GM23338 (cell line): Measurements from ENCODE around the gene NFIB.

Experiments used
- CREB1 ChIP-seq: fragments of 250-450 bp; sonication (Bioruptor Pico); IDR thresholded peaks from 2 replicates; pipeline ENCODE4 v1.5.0; 2020; ENCODE audit warnings: low read depth, mild to moderate bottlenecking, moderate library complexity
- EZH2 ChIP-seq: fragments of 200-600 bp; sonication (generic); IDR thresholded peaks from one replicate; pipeline ENCODE4 v1.8.0; 2017; ENCODE audit warnings: antibody characterized with exemption, mild to moderate bottlenecking, low read depth; ENCODE audit not compliant: unreplicated experiment
- EZH2phosphoT487 ChIP-seq: fragments of 200-600 bp; sonication (generic); IDR thresholded peaks from one replicate; pipeline ENCODE4 v1.8.1; 2018; ENCODE audit warnings: antibody characterized with exemption; ENCODE audit not compliant: unreplicated experiment
- JUNB ChIP-seq: IDR thresholded peaks from one replicate; pipeline ENCODE4 v1.6.1; 2016; ENCODE audit warnings: antibody characterized with exemption; ENCODE audit not compliant: unreplicated experiment
- NANOG ChIP-seq: IDR thresholded peaks from 2 replicates; pipeline ENCODE4 v1.6.1; 2016; ENCODE audit warnings: antibody characterized with exemption, borderline replicate concordance
- POLR2AphosphoS5 ChIP-seq: IDR thresholded peaks from 2 replicates; pipeline ENCODE4 v1.6.1; 2016; ENCODE audit warnings: antibody characterized with exemption, low read depth
- STAT1 ChIP-seq: IDR thresholded peaks from one replicate; pipeline ENCODE4 v1.6.1; 2016; ENCODE audit warnings: antibody characterized with exemption; ENCODE audit not compliant: unreplicated experiment
- ZNF114 ChIP-seq: fragments of 250-450 bp; sonication (Bioruptor Pico); IDR thresholded peaks from 2 replicates; pipeline ENCODE4 v1.5.0; 2020; ENCODE audit warnings: mild to moderate bottlenecking, moderate library complexity
- ZNF331 ChIP-seq: fragments of 250-450 bp; sonication (Bioruptor Pico); IDR thresholded peaks from 2 replicates; pipeline ENCODE4 v1.5.0; 2020; ENCODE audit warnings: low read depth, mild to moderate bottlenecking, moderate library complexity
- TF ChIP-seq, protein P1 (sequence below), 2 experiments: fragments of 200-600 bp in 1 of 2; sonication (generic) in 1 of 2; conservative IDR thresholded peaks; 2 replicates each; pipeline versions ENCODE4 v1.5.1 to v1.6.1; 2016 to 2017; ENCODE audit warnings: antibody characterized with exemption in 2 of 2, low read depth in 2 of 2, mild to moderate bottlenecking in 2 of 2, moderate library complexity in 1 of 2
- TF ChIP-seq, protein P2 (sequence below): IDR thresholded peaks from one replicate; pipeline ENCODE4 v1.6.1; 2018; ENCODE audit warnings: antibody characterized with exemption; ENCODE audit not compliant: unreplicated experiment
- TF ChIP-seq, protein P3 (sequence below): IDR thresholded peaks from 2 replicates; pipeline ENCODE4 v1.6.1; 2016; ENCODE audit warnings: antibody characterized with exemption
- TF ChIP-seq, protein P4 (sequence below): fragments of 250-450 bp; sonication (Bioruptor Pico); IDR thresholded peaks from 2 replicates; pipeline ENCODE4 v1.5.0; 2020; ENCODE audit warnings: mild to moderate bottlenecking, moderate library complexity

DNA sequence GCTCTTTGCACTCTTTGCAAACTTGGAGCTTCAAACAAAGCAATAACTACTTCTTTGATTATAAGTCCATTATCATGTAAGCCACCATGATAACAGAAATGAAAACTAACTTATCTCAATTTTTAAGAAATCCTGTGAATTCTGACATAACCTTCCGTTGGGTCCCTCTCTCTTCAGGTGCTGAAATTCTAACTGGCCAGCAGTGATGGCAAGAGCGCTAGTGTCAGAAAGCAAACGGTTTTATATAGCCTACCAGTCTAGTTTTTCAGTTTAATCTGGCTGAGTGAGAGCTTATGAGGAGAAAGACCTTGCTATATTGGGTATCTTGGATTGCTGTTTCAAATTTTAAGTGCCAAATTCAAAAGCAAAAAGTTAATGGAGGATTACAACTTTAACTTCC lies 13.4 kb downstream of the NFIB start:
- TF ChIP-seq EZH2 (no peak), JUNB (no peak), POLR2AphosphoS5 (no peak), STAT1 (no peak), EZH2phosphoT487 (no peak), CREB1 (CRISPR knock-in tag) (no peak), ZNF331 (CRISPR knock-in tag) (no peak), ZNF114 (CRISPR knock-in tag) (no peak), NANOG (no peak)
- TF ChIP-seq, protein P1, sequence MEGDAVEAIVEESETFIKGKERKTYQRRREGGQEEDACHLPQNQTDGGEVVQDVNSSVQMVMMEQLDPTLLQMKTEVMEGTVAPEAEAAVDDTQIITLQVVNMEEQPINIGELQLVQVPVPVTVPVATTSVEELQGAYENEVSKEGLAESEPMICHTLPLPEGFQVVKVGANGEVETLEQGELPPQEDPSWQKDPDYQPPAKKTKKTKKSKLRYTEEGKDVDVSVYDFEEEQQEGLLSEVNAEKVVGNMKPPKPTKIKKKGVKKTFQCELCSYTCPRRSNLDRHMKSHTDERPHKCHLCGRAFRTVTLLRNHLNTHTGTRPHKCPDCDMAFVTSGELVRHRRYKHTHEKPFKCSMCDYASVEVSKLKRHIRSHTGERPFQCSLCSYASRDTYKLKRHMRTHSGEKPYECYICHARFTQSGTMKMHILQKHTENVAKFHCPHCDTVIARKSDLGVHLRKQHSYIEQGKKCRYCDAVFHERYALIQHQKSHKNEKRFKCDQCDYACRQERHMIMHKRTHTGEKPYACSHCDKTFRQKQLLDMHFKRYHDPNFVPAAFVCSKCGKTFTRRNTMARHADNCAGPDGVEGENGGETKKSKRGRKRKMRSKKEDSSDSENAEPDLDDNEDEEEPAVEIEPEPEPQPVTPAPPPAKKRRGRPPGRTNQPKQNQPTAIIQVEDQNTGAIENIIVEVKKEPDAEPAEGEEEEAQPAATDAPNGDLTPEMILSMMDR (conservative IDR thresholded peaks at IDR 0.05; ENCODE audit: low read depth in 2 of 2): no peak
- TF ChIP-seq, protein P2, sequence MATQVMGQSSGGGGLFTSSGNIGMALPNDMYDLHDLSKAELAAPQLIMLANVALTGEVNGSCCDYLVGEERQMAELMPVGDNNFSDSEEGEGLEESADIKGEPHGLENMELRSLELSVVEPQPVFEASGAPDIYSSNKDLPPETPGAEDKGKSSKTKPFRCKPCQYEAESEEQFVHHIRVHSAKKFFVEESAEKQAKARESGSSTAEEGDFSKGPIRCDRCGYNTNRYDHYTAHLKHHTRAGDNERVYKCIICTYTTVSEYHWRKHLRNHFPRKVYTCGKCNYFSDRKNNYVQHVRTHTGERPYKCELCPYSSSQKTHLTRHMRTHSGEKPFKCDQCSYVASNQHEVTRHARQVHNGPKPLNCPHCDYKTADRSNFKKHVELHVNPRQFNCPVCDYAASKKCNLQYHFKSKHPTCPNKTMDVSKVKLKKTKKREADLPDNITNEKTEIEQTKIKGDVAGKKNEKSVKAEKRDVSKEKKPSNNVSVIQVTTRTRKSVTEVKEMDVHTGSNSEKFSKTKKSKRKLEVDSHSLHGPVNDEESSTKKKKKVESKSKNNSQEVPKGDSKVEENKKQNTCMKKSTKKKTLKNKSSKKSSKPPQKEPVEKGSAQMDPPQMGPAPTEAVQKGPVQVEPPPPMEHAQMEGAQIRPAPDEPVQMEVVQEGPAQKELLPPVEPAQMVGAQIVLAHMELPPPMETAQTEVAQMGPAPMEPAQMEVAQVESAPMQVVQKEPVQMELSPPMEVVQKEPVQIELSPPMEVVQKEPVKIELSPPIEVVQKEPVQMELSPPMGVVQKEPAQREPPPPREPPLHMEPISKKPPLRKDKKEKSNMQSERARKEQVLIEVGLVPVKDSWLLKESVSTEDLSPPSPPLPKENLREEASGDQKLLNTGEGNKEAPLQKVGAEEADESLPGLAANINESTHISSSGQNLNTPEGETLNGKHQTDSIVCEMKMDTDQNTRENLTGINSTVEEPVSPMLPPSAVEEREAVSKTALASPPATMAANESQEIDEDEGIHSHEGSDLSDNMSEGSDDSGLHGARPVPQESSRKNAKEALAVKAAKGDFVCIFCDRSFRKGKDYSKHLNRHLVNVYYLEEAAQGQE: no peak
- TF ChIP-seq, protein P3, sequence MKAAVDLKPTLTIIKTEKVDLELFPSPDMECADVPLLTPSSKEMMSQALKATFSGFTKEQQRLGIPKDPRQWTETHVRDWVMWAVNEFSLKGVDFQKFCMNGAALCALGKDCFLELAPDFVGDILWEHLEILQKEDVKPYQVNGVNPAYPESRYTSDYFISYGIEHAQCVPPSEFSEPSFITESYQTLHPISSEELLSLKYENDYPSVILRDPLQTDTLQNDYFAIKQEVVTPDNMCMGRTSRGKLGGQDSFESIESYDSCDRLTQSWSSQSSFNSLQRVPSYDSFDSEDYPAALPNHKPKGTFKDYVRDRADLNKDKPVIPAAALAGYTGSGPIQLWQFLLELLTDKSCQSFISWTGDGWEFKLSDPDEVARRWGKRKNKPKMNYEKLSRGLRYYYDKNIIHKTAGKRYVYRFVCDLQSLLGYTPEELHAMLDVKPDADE: no peak
- TF ChIP-seq, protein P4, sequence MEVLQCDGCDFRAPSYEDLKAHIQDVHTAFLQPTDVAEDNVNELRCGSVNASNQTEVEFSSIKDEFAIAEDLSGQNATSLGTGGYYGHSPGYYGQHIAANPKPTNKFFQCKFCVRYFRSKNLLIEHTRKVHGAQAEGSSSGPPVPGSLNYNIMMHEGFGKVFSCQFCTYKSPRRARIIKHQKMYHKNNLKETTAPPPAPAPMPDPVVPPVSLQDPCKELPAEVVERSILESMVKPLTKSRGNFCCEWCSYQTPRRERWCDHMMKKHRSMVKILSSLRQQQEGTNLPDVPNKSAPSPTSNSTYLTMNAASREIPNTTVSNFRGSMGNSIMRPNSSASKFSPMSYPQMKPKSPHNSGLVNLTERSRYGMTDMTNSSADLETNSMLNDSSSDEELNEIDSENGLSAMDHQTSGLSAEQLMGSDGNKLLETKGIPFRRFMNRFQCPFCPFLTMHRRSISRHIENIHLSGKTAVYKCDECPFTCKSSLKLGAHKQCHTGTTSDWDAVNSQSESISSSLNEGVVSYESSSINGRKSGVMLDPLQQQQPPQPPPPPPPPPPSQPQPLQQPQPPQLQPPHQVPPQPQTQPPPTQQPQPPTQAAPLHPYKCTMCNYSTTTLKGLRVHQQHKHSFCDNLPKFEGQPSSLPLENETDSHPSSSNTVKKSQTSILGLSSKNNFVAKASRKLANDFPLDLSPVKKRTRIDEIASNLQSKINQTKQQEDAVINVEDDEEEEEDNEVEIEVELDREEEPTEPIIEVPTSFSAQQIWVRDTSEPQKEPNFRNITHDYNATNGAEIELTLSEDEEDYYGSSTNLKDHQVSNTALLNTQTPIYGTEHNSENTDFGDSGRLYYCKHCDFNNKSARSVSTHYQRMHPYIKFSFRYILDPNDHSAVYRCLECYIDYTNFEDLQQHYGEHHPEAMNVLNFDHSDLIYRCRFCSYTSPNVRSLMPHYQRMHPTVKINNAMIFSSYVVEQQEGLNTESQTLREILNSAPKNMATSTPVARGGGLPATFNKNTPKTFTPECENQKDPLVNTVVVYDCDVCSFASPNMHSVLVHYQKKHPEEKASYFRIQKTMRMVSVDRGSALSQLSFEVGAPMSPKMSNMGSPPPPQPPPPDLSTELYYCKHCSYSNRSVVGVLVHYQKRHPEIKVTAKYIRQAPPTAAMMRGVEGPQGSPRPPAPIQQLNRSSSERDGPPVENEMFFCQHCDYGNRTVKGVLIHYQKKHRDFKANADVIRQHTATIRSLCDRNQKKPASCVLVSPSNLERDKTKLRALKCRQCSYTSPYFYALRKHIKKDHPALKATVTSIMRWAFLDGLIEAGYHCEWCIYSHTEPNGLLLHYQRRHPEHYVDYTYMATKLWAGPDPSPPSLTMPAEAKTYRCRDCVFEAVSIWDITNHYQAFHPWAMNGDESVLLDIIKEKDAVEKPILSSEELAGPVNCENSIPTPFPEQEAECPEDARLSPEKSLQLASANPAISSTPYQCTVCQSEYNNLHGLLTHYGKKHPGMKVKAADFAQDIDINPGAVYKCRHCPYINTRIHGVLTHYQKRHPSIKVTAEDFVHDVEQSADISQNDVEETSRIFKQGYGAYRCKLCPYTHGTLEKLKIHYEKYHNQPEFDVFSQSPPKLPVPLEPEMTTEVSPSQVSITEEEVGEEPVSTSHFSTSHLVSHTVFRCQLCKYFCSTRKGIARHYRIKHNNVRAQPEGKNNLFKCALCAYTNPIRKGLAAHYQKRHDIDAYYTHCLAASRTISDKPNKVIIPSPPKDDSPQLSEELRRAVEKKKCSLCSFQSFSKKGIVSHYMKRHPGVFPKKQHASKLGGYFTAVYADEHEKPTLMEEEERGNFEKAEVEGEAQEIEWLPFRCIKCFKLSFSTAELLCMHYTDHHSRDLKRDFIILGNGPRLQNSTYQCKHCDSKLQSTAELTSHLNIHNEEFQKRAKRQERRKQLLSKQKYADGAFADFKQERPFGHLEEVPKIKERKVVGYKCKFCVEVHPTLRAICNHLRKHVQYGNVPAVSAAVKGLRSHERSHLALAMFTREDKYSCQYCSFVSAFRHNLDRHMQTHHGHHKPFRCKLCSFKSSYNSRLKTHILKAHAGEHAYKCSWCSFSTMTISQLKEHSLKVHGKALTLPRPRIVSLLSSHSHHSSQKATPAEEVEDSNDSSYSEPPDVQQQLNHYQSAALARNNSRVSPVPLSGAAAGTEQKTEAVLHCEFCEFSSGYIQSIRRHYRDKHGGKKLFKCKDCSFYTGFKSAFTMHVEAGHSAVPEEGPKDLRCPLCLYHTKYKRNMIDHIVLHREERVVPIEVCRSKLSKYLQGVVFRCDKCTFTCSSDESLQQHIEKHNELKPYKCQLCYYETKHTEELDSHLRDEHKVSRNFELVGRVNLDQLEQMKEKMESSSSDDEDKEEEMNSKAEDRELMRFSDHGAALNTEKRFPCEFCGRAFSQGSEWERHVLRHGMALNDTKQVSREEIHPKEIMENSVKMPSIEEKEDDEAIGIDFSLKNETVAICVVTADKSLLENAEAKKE (CRISPR knock-in tag): no peak
